EL (cell line): ENCODE results near the gene SYNGR3.

Experiments used
- DNase-seq: peaks from one replicate; pipeline ENCODE4 v3.0.0-alpha.2; 2016

Gene SYNGR3

DNA sequence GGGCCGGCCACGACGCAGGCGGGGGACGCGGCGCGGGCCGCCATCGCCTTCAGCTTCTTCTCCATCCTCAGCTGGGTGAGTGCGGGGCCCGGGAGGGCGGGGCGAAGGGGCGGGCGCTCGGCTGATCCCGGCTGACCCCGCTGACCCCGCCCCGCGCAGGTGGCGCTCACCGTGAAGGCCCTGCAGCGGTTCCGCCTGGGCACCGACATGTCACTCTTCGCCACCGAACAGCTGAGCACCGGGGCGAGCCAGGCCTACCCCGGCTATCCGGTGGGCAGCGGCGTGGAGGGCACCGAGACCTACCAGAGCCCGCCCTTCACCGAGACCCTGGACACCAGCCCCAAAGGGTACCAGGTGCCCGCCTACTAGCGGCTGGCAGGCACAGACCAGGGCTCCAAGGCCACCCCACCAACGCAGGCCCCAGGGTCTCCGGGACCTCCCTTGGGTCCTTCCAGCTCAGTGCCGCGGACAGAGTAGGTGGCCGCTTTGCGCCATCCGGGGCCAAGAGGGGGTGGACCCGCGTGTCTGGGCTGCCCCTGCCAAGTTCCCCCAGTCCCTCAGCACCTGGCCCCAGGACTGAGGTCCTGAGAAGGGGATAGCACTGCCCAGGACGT lies 3.0 kb downstream of the SYNGR3 start:
- DNase-seq: no peak

DNA sequence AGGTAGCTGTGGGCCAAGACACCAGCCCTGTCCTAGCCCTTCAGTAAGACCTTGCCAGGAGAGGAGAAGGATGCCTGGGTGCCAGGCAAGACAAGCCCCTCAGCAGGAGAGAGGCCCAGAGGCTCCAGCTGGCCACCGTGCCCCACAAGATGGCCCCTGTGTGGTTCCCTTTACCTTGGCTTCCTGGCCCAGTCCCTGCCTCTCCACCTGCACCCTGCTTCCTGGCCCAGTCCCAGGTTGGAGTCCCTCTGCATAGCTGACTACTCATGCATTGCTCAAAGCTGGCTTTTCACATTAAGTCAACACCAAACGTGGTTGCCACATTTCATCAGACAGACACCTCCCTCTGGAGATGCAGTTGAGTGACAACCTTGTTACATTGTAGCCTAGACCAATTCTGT lies 4.0 kb downstream of the SYNGR3 start:
- no peak for DNase-seq

DNA sequence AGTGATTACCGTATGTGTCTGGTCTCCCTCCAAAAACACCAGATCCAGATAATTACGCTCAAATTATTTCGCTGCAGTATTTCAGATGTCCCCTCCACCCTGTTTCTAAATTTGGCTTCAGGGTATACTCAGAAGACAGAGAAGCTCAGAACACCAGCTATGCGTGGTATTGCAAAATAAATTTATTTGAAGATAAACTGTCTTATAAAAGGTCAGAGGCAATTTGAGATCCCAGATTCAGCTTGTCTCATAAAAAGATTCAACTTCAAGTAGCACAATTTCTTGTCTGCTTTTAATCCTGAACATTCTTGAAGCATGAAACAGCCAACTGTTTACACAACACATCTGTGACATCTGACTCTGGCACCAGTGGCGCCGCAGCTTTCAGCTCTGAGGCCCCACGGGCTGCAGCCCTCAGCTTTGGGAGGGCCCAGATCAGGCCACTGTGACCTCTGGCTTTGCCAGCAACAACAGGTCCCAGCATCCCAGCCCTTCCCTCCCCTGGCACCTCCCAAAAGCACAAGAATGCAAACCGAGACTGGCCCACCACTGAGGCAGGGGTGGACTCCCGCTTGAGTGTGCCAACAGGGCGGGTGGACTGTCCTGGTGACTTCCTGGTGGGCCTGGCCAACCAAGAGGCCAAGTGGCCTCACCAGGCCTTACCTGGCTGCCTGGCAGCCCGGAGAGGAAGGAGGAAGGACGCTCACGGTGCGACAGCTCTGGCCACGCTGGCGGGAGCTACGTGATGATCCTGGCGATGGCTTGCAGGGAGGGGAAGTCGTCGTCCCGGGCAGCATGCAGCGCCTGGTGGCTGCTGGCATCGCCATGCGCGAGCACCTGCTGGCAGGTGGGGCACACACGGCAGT lies 8.0 kb downstream of the SYNGR3 start:
- DNase-seq: peak; percentile 42

DNA sequence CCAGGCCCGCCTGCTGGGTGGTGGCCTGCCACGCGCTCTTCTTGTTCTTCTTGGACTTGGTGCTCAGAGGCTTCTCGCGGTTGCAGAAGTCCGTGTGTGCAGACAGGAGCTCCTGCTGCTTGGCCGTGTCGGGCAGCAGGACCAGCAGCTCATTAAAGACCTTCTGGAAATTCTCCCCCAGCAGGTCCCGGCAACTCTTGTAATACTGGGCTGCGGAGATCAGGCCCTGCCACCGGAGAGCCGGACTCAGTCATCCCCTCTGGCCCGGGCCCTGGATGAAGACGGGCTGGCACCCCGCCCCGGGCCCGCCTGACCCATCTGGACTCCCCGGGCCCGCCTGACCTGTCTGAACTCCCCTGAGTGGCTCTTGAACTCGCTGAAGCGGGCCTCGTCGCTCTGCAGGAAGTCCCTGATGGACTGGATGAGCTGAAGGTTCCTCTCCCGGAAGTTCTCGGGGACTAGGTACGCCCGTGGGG lies 8.6 kb downstream of the SYNGR3 start:
- DNase-seq: no peak

DNA sequence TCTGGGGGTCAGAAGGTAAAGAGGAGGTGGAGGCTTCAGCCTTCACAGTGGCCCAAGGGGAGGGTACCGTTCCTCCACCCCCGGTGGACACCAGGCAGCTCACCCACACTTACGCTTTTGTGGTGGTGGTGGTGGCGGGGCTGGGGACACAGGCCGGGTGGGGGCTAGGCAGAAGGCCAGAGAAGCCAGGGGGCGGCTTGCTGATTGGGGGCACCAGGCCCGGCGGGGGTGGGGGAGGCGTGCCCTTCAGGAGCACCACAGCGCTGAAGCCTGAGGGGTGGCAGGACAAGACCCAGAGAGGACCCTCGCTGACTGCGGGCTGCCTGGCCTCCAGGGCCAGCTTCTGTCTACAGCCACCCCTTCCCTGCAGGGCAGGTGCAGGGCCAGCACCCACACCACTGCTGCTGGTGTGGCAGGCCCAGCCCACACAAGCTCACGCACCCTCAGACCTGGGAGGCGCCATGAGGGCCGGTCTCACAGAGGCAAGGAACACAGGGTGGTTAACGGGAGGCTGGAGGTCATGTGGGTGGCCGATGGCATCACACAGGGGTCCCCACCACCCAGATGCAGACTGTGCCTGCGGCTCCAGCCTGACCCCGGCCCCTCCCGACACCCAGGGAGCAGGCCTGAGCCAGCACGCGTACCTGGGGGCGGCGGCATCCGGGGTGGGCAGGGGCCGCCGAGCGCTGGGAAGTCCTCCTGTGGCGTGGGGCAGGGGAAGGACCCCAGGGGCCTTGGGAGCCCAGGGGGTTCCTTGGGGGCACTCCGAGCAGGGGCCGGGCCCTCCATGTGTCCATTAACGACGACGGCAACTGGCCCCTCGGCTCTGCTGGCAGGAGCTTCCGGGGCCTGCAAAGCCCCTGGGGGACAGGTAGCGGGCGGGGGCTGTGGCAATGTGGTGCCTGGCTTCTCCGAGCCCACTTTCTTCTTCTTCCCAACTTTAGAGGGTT lies 9.4 kb downstream of the SYNGR3 start:
- DNase-seq: no peak

DNA sequence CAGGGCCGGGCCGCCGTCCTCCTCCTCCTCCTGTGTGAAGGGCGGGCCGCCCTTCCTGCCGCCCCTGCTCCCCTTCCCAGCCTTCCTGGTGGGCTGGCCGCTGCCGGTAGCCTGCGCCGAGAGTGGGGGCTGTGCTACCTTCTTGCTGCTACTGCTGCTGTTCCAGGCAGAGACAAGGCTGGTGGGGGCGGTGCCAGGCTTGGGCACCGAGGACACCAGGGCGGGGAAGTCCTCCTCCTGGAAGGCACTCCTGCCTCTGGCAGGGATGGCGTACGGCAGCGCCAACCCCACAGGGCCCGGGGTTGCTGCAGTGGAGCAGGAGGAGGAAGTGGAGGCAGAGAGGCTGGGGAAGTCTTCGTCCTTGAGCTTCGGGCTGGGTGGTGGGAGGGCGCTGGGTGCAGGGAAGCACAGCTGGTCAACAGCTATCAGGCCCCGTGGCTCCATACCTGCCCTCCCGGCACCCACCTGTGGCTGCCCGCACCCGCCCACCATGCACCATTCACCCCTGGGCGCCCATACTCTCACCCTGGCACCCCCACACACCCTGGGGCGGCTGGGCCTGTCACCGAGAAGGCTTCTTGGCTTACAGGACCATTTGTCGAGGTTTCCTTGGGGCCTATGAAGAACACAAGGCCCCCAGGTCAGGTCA lies 10.2 kb downstream of the SYNGR3 start:
- DNase-seq: no peak

DNA sequence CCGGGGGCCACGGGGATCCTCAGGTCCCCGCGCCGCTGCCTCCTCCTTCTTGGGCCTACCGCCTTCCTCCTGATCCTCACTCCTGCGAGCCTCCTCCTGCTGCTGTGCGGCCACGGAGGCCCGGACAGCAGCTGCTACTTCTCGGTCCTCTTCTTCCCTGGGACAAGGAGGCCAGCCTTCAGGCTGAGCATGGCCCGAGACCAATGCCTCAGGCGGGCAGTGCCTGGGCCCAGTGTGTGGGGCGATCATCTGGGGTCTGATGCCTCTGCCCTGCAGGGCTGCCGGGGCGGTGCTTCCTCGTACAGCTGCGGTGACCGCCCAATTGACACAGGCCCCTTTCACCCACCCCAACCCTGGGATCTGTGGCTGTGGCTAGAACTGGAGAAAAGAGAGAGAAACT lies 11.3 kb downstream of the SYNGR3 start:
- DNase-seq: no peak

DNA sequence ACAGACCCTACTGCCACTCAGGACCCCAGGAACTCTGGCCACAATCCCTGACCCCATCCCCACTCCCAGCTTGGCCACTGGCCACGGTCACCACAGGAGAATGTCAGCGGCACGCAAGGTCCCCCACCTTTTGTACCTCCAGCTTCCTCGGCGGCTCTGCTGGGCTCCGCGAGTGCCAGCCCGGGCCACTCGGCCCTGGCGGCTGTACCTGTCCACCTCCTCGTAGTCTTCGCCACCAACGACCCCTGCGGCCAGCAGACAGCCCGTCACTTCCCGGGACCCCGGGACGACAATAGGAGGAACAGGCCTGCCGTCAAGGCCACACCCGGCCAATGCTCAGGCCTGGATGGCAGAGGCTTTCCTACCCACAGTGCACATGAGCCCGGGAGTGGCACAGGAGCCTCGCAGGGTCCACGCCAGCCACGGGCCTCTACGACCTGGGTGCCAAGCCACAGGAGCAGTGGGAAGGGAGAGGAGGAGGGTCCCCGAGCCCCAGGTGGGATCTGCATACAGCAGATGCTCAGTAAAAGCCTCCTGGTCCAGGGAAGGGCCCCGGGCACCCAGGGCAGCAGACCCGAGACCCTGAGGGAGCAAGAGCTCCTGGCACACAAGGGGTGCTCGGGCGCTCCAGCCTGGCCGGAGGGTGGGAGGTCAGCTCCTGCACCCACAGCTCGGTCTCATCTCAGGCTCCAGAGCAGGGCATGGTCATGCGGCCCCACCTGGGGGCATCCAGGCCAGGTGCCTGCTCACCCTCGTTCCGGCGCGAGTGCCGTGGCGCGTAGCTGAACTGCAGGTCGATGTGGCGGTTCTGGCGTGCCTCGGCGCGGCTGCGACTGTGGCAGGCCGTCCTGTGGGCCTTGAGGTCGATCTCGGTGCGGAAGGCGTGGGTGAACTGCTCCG lies 11.9 kb downstream of the SYNGR3 start:
- no peak for DNase-seq

DNA sequence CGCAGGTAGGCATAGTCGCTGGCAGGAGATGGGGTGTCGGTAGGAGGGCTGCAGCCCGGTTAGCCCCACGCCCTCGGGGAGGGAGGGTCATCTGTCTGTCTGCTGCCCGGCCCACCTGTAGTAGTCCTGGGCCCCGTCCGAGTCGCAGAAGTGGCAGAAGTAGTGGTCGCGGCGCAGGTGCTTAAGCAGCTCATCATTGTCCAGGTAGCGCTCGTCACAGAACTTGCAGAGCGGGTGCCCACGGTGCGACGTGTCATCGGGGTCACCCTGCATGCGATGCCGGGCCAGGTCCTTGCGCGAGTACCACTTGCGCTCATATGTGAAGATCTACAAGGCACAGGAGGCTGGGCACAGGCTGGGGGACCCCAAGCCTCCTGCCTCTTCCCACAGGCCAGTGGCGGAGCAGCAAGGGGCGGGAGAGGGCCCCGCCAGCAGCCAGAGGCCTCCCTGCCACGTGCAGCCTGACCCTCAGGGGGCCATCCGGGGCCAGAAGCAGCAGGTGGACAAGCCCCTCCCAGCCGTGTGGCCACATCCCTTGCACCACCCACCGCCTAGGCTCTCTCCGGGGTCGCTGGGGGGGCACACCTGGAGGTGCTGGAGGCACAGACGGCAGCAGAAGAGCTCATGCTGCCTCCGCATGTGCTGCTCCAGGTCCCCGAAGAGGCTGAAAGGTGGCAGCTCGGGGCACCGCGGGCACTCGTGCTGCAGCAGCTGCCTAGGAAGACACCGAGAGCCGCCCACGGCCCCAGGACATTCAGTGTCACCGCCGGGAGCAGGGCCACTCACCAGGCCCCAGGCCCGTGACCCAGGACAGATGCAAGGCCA lies 12.8 kb downstream of the SYNGR3 start:
- DNase-seq: no peak

DNA sequence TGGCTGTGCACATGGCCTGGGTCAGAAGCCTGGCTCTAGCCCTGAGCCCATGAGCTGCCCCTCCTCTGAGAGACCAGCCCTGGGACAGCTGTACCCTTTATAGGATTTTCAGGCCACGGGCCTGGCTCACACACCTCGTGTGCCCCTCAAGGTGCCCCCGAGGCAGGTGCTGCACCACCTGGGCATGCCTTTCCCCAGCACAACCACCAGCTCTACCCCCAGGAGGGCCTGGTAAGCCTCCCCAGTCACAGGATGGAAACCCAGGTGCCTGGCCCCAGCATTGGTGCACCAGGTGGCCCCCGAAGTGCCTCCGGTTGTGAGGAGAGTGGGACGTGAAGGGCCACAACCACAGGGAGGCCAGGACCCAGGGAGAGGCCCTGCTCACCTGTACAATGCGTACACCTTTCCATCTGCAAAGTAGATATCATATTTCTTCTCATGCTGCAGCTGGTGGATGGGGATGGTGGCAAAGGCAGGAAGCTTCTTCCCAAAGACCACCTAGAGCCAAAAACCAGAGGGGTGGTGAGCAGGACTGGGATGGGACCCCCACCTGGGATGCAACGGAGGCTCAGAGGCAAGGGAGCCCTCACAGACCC lies 13.6 kb downstream of the SYNGR3 start:
- DNase-seq: no peak

DNA sequence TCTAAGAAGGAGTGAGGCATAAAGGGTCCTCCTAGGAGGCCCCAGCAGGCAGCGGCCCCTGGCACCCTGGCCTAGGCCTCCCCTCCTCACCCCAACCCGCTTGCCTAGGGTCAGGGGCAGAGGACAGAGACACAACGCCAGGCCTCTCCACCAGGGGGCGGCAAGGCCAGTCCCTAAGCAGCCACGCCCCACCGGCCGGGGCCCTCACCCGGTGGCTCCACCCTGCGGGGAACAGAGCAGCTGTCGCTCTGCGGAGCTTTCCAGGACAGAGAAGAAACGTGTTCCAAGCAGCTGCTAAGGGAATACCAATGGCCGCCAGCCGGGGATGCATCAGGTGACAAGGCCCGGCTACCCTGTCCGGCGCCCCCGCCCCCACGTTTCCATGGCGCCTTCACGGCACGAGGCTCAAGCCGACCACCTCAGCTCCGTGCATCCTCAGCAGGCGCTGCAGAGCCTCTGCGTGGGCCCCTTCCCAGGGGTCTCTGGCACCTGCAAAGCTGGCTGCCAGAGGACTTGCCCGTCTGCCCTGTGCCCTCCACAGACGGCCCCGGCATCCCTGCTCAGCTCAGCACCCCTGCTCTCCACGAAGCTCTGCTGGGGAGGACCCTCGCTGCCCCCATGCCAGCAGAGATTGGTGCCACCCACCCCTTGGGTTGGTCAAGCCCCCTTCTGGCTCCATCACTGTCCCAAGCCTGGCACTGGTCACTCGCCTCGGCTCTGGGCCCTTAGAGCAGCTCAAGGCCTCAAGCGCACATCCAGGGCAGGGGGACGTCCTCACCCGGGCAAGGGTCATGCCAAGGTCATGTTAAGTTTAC lies 14.3 kb downstream of the SYNGR3 start:
- DNase-seq: peak; percentile 76

DNA sequence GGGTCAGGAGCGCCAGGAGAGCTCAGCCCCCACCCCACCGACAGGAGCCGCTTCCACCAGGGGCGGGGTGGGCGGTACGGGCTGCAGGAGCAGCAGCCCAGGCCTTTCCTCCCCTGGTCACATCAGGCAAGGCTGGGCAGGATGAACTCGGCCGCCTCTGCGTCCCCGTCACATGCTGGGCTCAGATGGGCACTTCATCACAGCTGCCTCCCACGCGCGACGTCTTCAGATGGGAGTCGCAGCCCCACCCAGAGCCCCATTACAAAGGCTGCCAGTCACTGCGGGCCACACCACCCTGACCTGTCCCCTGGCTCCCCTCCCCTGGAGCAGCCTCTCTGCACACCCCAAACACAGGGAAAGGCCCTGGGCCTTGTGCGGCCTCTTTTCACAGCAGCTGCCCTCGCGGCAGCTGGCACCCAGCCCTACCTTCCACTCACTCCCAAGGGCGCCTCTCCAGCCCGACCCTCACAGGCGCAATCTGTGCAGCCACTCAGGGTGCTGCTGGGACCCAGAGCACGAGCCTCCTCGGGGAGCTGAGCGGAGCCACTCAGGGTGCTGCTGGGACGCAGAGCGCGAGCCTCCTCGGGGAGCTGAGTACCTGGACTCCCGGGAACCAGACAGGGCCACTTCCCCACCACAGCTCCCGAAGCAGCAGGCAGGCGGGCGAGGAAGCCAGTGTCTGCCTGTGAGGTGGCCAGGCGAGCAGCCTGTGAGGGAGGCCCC lies 15.2 kb downstream of the SYNGR3 start:
- no peak for DNase-seq

DNA sequence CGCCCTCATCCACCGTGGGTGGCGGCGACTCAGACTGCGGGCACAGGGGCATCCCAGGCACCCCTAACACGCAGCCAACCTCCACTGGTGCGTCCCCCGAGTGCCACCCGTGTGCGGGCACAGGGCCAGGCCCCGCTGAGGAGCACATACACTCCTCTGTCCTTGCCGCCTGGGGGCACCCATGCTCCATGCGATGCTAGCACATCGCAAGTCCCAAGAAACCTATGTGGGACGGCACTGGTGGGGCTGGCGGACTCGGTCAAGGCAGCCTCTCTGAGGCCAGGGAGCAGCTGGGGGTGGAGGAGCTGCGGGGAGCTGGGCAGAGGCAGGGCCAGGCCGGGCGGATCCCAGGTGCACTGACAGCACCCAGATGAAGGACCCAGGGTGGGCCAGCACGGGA lies 15.9 kb downstream of the SYNGR3 start:
- DNase-seq: no peak

DNA sequence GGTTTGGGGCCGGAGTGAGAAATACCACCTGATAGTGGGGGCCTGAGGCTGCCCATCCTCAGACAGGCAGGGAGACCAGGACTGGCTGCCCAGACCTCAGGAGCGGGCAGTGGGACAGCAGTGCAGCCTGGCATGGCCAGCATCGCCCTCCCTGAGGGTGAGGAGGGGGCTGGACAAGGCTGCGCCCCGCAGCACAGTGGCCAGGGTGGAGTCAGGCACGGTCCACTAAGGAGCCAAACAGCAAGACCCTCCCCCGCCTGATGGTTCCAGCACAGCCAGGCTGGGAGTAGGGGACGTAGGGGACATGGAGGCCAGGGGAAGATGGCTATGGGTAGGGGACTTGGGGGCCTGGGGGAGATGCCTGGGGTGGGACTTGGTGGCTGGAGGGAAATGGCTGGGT lies 16.5 kb downstream of the SYNGR3 start:
- no peak for DNase-seq

DNA sequence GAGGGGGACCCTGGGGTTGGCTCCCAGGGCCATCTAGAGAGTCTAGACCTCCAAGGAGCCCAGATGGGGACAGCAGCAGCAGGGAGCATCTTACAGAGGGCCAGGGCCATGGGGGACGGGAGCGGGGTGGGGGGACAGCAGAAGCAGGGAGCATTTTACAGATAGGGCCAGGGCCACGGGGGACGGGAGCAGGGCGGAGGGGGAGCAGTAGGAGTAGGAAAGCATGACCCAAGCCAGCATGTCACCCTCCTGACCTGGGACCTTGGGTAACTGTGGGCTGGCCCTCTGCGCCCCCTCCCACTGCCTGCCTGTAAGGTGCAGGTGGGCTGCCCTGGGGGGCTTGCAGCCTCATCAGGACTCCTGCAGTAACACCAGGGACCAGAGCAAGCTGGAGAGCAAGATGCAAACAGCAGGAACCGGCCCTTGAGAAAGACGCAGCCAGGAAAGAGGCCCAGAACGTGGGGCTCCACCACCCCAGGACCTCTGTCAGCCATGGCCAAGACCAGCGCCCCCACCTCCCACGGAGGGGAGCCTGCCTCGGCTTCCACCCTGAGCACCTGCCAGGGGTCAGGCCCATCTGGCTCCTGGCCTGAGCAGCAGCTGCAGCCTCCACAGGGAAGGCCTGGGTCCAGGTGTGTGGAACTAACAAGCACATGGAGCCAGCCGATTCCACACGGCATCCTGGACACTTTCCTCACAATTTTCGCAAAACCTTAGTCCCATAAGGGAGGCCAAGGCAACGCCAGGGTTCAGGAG lies 17.5 kb downstream of the SYNGR3 start:
- DNase-seq: no peak

DNA sequence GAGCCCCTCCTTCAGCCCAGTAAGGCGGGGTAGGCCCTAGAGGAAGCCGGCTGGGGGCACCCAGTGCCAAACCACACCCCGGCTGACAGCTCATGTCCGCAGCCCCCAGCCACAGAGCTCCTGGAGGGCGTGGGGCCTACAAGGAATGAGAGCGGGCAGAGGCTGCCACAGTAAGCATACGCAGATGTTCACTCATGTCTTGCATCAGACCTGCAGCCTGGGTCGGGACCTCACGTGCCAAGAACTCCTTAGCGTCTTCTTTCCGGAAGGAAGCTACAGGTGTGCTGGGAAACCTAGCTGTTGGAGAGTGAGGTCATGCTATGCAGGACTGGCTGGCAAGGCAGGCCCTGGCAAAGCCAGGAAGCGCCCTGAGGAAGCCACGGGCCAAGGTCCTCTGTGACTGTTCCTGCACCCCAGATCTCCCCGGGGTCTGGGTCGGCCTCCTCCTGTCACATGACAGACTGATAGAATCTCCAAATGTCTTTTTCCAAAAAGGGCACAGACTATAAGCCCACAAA lies 18.3 kb downstream of the SYNGR3 start:
- peak; percentile 60 for DNase-seq

DNA sequence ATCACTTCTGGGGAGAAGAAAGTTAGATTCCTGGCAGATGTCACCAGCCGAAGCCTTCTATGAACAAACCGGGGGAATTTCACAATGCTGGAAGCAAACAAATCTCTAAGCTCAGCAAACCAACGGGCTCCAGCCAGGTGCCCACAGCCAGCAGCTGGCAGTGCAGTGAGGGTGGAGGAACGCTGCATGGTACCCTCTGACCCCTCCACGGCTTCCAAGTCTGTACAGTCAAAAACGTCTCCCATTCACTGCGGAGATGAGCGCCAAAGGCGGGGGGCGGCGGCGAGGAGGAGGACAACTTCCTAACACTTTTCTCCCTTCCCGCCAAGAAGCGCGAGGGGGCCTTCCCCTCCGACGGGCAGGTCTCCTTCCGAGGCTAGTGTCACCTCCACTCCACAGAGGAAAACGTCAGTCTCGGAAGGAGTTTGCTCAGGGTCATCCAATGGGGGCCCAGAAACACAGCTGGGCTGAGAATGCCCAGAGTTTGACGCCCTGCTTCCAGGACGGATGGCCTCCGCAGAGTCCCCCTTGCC lies 18.9 kb downstream of the SYNGR3 start:
- DNase-seq: peak; percentile 41
